ENCODE results near the gene ZIC5.

ZIC5 gene

DNA sequence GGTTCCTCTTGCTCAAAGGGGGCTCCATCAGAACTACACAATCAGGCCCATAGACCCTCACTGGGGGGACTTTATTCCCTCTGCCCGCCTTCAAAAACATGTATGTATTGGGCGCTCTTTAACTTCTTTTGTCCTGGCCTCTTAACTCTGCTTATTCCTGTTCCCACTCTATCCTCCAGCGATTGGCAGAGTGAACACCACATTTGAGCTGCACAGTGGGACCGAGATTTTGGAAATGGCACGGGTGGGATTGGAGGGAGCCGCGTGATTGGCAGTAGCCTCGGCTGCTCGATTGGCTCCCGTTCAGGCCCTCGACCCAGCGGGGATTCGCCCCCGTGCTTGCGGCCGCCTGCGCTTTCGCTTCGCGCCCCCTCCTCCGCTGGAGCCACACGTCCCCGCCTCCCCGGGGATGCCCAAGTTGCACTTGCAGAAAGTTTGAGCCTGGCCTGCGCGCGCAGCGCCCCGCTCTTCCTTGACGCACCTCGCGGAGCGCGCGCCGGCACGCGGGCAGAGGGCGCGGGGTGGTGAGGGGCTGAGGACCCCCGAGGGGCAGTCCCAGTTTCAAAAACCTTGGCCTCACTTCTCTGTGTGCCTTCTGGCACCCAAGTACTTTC lies at the start of gene ZIC5:
Gene ZIC5 (minus strand): TSS at position 192 of the 614 bp plus-strand sequence. CDS start 164 bp downstream, at position 28.
- no peak for DNase-seq (ENCODE audit: low read depth in 2 of 2)

DNA sequence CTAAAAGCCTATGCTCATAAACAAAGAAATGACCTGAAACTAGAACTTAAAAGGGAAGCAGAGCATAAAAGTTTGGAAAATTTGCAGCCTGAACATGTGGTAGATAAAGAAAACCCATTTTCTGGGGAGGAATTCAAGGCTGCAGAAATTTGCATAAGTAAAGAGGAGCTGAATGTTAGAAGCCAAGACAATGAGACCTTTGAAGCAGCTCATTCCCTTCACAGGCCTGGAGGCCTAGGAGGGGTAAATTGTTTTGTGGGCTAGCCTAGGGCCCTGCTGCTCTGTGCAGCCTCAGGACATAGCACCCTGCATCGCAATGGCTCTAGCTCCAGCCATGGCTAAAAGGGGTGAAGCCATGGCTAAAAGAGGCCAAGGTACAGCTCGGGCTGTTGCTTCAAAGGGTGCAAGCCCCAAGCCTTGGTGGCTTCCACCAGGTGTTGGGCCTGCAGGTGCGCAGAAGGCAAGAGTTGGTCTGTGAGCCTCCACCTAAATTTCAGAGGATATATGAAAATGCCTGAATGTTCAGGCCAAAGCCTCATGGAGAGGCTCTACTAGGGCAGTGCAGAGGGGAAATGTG lies 48.3 kb upstream of the ZIC5 start:
- DNase-seq (ENCODE audit: low read depth in 2 of 2): no peak

DNA sequence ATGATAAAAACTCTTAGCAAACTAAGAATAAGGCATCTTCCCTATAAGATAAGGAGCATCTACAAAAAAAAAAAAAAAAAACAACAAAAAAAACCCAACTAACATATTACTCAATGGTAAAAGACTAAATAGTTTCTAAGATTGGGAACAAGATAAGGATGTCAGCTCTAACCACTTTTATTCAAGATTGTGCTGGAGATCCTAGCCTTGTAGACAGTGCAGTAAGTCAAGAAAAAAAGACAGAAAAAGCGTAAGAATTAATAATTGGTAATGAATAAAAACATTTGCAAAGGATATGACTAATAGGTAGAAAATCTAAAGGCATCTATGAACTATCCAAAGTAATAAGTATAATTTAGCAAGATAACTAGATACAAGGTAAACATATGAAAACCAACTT lies 43.1 kb upstream of the ZIC5 start:
- no peak for DNase-seq (ENCODE audit: low read depth in 2 of 2)

DNA sequence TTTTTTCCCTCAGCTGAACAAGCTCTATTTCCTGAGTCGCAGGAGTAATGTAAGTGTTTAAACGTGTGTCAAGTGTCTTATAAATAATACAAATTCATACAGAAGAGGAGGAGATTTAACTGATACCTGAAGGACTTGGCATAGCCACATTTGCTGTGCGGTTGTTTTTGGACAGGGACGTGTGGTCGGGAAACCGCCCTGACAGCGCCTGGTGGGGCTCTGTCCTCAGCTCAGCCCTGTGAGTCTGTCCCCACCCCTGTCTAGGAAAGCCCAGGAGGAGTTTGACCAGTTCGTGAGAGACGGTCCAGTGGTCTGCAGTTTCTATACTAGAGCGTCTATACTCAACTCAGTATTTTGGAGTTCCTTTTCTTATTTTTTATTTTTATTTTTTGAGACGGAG lies 26.7 kb upstream of the ZIC5 start:
- DNase-seq (ENCODE audit: low read depth in 2 of 2): no peak

DNA sequence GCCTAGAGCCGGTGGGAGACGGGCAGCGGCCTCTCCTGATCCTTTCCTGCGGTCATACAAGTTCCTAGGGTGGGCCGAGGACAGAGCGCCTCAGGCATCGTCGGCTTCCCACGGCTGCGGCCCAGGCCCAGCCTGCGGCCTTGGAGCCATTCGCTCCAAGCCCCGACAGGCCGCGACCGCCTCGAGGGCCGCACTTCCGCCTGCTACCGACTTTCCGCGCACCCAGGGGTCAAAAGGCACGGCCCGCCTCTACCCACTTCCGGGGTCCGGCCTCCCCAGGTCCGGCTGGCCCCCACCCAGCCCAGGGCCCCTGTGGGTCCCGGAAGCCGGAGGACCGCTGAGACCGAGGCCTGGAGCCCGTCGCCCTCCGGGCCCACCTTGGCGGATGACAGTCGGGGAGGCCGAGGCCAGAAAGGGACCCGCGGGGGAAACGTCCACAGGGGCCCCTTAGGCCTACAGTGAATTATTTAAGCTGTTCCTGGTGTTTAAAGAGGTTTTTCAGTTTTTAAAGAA lies 26.2 kb upstream of the ZIC5 start:
- DNase-seq (ENCODE audit: low read depth in 2 of 2): no peak

DNA sequence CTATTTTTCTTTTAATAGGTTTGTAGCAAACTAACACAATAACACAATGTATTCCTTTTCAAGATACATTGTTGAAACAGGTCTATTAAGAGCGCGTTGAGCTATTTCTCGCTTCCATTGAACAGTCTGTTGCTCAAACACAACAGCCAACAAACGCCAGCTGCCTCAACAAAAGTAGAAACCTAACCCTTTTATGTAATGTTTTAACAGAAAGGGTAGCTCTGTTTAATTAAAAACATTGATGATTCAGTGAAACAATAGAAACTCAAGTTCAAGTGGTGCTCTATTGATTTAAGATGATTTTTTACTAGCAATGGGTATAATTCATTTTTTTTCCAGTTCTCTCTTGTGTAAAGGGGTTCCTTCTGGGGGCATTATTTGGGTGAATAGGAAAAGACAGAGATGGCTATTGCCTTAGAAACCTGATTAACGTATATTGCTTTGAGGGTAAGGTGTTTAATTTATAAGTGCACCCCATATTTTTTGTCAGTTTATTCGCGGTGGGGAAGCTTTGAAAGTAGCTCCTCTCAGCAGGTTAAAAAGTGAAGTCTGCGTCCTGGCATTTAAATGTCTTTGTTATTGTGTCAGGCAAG lies 24.9 kb upstream of the ZIC5 start:
- DNase-seq (ENCODE audit: low read depth in 2 of 2): no peak

DNA sequence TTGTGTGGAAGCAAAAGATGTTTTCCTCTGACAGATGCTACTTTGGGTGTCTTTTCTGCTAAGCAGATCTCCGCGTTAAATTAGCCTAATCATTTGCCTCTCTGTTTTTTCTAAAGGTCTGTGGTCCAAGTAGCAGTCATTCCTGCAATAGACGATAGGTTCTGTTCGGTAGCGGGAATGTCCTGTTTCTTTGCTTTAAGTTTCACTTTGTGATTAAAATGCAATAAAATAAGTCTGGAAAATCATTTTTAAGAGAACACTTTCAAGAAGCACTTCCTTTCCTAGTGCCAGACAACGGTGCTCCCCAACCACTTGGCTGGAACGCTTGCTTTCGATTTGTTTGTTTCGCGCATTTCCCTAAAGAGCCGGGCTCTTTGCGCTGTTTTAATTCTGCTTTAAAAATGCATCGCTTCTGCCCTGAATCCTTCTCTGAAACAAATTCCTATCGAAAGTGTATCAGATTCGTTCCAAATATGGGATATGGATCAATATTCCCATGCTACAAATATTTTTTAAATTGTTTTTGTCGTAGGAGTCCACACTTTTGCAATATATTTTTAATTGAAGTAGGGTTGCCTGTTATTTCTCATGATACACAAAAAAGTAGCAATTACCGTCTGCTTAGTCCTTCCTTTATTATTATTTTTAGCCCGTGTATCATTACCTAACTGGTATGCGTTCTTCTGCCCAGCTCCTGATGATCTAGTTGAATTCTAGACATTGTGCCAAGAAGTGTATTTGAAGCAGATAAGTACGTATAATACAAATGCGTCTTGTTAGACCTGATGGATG lies 24.2 kb upstream of the ZIC5 start:
- DNase-seq (ENCODE audit: low read depth in 2 of 2): no peak

DNA sequence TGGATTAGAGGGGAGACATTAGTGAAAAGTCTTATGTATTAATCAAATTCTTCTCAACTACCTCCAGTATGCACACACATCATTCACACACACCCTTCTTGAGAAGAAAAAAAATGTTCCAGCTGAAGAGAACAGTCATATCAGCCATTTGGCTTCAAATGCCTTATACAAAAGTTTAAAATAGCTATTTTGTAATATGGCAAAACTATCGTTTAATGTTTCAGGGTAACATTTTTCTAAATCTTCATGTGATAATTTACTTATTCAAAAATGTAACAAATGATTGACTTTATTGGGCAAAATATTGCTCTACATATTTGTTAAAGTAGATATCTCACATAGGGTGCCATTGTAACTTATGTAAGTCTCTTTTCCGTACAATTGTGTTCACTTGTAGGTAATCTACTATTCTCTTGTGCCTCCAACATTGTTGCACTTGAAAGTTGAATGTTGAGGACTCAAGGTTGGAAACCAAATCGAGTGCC lies 23.6 kb upstream of the ZIC5 start:
- no peak for DNase-seq (ENCODE audit: low read depth in 2 of 2)

DNA sequence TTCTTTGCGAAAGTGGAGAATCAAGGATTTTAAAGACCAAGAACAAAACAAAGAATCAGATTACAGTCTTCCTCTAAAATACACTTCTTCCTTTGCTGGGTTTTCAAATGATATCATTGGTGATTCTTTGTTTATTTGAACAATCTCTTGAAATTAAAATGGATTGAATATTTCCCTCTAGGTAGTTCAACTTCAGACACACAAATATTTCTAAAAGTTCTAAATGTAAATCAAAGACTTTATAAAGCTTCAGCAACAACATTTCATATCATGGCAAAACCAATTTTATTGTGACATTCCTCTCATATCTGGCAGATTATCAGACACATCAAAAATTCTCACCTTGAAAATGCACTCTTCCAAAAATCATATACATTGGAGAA lies 23.1 kb upstream of the ZIC5 start:
- DNase-seq (ENCODE audit: low read depth in 2 of 2): no peak

DNA sequence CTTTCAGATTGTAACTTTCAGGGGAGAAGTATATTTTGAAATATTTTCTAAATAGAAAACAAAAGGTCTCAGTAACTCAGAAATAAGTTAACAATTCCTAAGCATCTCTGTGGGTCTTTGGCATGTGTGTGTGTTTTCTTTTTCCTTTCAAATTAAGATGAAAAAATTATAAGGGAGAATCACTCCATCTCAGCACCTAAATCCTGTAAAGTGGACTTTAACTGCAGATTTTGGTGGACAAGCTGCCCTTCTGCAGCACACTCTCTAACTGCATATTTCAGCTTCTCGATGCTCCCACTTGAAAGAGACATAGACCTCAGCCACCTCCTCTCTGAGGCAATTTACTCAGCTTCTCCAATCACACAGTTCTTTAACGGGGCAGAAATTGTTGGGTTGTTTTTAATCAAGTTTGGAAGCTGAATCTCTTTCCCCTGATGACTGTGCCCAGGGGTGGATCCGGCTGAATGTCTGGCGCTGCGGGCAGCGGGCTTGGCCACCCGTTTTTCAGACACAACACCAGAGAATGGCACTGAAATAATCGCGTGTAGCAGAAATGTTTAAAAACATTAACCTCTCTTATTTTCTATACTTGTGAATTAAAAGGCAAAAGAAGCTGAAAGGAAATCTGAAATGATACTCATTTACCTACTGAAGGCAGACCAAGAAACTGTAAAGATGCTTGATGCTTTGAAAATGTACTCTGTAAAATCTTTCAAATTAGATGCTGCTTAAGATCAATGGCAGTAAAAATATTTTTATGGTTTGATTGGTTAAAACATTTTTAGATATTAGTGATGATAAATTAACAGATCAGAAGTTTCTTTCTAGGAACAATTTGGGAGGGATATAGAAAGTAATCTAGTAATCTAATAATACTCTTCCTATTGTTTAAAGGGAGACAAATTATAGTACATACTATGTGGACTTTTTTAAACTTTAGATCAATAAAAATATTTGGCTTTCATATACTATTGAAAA lies 22.4 kb upstream of the ZIC5 start:
- DNase-seq (ENCODE audit: low read depth in 2 of 2): no peak

DNA sequence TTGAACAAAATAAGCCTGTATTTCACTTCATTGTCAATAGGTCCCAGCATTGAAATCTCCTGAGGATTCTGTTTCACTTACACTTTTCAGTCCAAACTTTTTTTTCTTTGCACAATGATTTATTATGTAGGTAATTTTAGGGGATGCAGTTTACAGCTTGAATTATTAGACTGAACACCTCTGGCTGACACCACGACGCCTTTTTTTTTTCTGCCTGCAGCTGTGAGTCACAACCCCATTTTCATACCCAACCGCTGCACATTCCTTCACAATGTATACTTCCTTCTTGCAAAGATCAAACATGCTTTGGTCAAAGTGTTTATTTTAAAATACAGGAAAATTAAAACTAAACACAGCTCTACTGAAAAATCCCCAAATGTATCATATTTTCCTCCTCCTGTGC lies 21.4 kb upstream of the ZIC5 start:
- no peak for DNase-seq (ENCODE audit: low read depth in 2 of 2)

DNA sequence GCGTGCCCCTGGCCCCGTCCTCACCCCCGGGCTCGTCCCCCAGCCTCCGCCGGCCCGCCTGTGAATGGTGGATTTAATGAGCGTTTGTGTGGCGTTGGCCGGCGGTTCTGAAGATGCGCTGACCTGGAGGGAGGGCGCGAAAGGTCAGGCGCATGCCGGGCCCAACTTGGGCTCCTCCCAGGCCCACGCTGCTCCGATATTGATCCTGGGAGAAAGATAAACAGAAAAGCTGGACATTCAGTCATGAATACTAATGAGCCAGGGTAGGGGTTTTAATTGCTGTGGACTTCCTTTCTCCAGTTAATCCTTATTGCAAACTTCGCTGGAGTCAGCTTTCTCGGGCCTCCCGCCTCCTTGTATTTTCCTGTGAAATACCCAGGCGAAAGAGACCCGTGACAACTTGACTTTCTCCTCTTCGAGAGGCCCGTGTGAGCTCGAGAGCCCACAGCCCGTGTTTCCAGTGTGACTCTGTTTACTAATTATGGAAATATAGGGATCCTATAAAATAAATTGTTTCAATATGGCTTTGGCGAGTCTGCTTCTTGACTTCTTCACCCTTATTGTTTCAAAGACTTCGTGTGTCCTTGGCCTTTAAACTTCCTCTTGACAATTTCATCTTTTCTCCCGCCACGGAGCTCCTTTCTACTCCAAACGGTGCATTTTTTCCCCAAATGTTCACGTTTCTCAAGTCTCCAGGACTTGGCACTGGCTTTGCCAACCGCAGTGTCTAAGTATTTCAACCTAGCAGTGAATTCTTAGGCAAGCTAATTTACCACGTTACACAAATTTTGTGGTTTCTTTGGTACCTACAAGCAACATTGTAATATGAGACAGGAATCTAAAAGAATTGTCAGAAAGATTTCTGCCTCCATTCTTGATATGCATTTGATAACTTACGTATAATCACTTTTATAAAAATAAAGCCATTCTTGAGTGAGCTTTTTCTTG lies 20.5 kb upstream of the ZIC5 start:
- no peak for DNase-seq (ENCODE audit: low read depth in 2 of 2)

DNA sequence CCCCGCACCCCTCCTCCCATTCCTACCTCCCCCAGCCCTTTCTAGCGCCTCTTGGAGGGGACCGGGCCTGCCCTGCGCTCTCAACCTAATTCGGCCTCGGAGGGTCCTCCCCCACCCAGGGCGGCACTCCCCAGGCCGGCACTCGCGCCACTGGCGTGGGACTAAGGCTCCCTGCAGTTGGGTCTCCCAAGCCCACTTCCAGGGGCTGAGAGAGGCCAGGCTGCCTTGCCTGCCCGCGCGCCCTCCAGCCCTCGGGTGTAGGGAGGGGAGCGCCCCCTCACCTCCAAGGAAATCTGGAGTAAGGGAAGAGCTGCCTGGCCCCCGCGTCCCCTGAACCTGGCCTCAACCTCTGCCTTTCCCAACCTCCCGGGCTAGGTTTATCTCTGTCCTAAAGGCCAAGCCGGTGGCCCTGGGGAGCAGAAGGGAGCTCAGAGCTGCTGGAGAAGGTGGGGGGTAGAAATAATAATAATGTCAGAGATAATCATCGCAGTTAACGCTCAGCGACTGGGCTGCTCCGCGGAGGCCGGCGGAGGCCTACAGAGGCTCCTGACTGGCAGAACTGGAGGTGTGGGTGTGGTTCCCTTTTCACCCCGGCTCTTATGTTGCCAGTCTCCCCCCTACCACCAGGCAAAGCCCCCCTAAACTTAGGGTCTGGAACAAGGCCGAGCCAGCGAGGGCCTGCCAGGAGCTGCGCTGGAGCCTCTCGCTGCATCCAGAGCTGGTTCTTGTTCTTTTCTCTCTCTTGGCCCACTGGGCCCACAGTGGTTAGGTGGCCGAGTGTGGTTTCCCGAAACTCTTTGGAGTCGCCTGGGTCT lies 19.7 kb upstream of the ZIC5 start:
- no peak for DNase-seq (ENCODE audit: low read depth in 2 of 2)

DNA sequence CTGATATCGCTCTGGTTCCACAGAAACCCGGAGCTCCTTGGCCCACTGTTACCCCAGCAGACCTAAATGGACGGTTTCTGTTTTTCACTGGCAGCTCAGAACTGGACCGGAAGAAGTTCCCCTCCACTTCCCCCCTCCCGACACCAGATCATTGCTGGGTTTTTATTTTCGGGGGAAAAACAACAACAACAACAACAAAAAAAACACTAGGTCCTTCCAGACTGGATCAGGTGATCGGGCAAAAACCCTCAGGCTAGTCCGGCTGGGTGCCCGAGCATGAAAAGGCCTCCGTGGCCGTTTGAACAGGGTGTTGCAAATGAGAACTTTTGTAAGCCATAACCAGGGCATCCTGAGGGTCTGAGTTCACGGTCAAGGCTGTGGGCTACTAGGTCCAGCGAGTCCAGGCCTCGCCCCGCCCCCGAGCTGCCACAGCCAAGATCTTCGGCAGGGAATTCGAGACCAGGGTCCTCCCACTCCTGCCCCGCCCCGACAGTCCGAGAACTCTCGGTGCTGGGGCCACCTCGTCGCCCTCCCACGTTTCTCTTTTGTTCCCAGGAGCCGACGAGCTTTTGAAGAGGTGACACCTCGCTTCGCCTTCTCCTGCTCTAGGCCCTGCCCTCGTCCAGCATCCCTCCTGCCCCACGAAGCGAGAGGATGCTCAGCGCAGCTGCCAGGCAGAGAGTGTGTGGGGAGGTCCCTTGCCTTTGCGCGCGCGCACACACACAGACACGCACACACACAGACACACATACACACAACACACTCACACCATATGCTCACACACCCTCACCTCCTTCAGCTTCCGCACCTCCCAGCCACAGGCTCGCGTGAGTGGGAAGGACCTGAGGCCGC lies 18.8 kb upstream of the ZIC5 start:
- no peak for DNase-seq (ENCODE audit: low read depth in 2 of 2)

DNA sequence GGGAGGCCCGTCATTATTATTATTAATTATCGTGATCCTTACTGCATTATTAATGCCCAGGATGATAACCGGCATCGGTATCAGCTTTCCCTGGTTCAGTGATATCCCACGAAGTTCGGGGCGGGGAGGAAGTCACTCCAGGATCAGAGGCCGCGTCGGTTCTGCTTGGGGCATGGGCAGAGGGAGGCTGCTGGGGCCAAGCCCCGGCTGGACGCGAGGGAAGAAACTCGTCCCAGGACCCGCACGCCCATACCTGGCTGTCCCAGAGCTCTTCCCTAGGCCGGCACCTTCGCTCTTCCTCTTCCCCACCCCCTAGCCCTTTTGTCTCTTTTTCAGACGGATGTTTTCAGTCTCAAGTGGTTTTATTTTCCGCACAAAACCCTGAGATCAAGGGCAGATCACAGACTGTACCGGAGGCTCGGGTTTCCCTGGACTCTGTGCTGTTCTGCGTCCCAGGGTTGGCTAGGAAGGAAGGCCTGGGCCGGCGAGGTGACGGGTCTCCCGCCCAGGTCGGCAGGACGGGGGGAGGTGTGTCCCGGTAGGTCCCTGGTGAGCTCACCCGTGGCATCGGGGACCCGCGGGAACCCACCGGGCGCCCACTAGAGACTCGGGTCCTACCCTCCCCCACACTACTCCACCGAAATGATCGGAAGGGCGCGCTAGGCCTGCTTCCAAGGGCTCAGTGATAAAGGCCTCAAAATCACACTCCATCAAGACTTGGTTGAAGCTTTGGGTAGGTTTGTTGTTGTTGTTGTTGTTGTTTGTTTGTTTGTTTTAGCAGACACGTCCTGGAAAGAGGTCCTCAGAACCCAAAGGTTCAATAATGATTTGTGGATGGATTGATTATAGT lies 17.9 kb upstream of the ZIC5 start:
- DNase-seq (ENCODE audit: low read depth in 2 of 2): no peak

DNA sequence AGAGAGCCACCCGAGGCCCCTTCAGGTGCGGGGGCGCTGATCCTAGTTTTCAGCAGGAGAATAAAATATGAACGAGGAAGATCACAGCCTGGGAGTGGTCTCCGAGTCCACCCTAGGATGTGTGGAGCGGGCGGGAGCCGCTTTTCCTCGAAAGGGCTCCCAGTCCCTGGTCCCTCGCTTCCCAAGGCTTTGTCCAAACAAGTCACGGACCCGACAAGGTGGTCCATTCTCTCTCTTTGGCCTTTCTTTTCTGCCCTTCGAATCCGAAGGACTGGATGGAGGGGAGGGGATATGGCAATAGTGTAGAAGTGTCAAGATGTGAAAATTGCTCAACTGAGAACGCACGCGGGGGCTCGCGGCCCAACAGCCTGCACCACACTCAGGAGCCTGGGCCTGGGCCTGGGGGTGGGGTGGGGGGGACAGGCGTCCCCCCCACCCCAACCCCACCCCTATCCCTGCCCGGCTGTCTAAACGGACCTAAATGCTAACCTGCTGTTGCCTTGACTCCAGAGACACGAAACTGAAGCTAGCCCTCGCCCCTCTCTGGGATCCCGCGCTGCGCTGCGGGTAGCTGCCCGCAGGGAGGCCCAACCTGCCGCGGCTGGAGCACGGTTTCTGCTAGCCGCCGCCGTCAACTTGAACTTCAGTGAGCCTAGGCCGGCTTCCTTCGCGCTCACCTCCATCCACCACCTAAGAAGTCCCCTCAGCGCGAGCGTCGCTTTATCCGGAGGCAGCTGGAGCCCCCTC lies 17.1 kb upstream of the ZIC5 start:
- no peak for DNase-seq (ENCODE audit: low read depth in 2 of 2)
